HepG2 (cell line): ENCODE data around the gene HMCN1. TPM values are rescaled to one million over a fixed set of nuclear protein-coding genes. Genes with fewer than 3 reads are reported as not detected.

Experiments used
- ATAC-seq: fragments of 200-7000 bp; cut with Tn5 transposase; 3 replicates; pipeline ENCODE4 v1.9.1; 2020; ENCODE audit warnings: mild to moderate bottlenecking, moderate library complexity
- BruUV-seq: library from RNA; stranded (reverse); fragments of 400-500 nt; replicated peaks from 2 replicates; lab custom pipeline; 2021; lab: Mats Ljungman, UMichigan
- CTCF ChIA-PET: fragments of 300-600 bp; formaldehyde crosslinking; extraction: SDS; loops from one replicate; lab custom pipeline; 2021; ENCODE audit warnings: low total read pairs, inconsistent platforms, low intra/inter-chr PET ratio; lab: Yijun Ruan, JAX
- POLR2A ChIA-PET: fragments of 350-600 bp; sonication (Branson Sonifier 250); formaldehyde crosslinking; loops from one replicate; lab custom pipeline; 2020; ENCODE audit warnings: antibody characterized with exemption, inconsistent platforms; lab: Yijun Ruan, JAX
- DNase-seq: peaks from one replicate; pipeline ENCODE4 v3.0.0-alpha.2; 2015; ENCODE audit warnings: low spot score
- FAIRE-seq: peaks from 3 replicates; lab custom pipeline; 2011; peaks lifted over from hg19 to GRCh38; lab: Jason Lieb, UNC
- H2AFZ ChIP-seq: one replicate; pipeline ENCODE4 v1.6.1; 2011; ENCODE audit warnings: low read length, inconsistent platforms
- H3K27ac ChIP-seq: fragments of 300-600 bp; 3 replicates; pipeline ENCODE4 v1.8.0; 2011; ENCODE audit warnings: mixed run types, mild to moderate bottlenecking, mixed read lengths, low read length, inconsistent platforms; ENCODE audit not compliant: insufficient read depth; ENCODE audit errors: extremely low read length
- H3K27me3 ChIP-seq, 2 experiments: fragments of 200-600 bp in 1 of 2; 2 replicates in 1 of 2; 3 replicates in 1 of 2; pipeline versions ENCODE4 v1.6.0 to v1.8.0; 2011; ENCODE audit warnings: low read length in 2 of 2, mild to moderate bottlenecking in 2 of 2, moderate library complexity in 2 of 2, inconsistent platforms in 1 of 2; ENCODE audit not compliant: insufficient read depth in 2 of 2, control insufficient read depth in 1 of 2
- H3K36me3 ChIP-seq, 2 experiments: fragments of 200-600 bp in 1 of 2; replicated peaks in 1 of 2; 2 replicates in 1 of 2; 3 replicates in 1 of 2; pipeline versions ENCODE4 v1.5.1 to v1.8.0; 2011; ENCODE audit warnings: low read length in 2 of 2, inconsistent platforms in 1 of 2; ENCODE audit not compliant: insufficient read depth in 2 of 2, control insufficient read depth in 1 of 2
- H3K4me1 ChIP-seq: 2 replicates; pipeline ENCODE4 v1.5.1; 2012; ENCODE audit warnings: low read length, inconsistent platforms; ENCODE audit not compliant: insufficient read depth
- H3K4me2 ChIP-seq: 2 replicates; pipeline ENCODE4 v1.6.0; 2011; ENCODE audit warnings: low read depth, low read length, inconsistent platforms
- H3K4me3 ChIP-seq, 3 experiments: fragments of 200-600 bp in 1 of 3; sonication (generic), shearing (Covaris generic) in 1 of 3; replicated peaks in 1 of 3; 2 replicates each; pipeline ENCODE4 v1.5.1; 2011 to 2016; ENCODE audit warnings: low read length in 3 of 3, inconsistent platforms in 2 of 3, low read depth in 2 of 3, mild to moderate bottlenecking in 2 of 3, control low read depth in 1 of 3, mixed read lengths in 1 of 3; ENCODE audit not compliant: insufficient read depth in 1 of 3
- H3K79me2 ChIP-seq: one replicate; pipeline ENCODE4 v1.6.1; 2011; ENCODE audit warnings: low read length, inconsistent platforms; ENCODE audit not compliant: insufficient read depth
- H3K9ac ChIP-seq: 2 replicates; pipeline ENCODE4 v1.6.0; 2011; ENCODE audit warnings: mild to moderate bottlenecking, low read depth, low read length, inconsistent platforms; ENCODE audit not compliant: insufficient read depth
- H3K9me3 ChIP-seq: 2 replicates; pipeline ENCODE4 v1.5.1; 2012; ENCODE audit warnings: mild to moderate bottlenecking, low read length
- H4K20me1 ChIP-seq: 2 replicates; pipeline ENCODE4 v1.6.0; 2011; ENCODE audit warnings: inconsistent platforms, mild to moderate bottlenecking, low read length, moderate library complexity; ENCODE audit not compliant: insufficient read depth
- ARNT ChIP-seq: fragments of 450-650 bp; IDR thresholded peaks from 2 replicates; pipeline ENCODE4 v1.6.1; 2017
- FOSL2 ChIP-seq: sonication (generic); formaldehyde crosslinking; IDR thresholded peaks from 2 replicates; pipeline ENCODE4 v1.4.0; 2020; ENCODE audit warnings: missing genetic modification reagents
- JUND ChIP-seq: sonication (generic); formaldehyde crosslinking; IDR thresholded peaks from 2 replicates; pipeline ENCODE4 v1.8.0; 2022; ENCODE audit warnings: mild to moderate bottlenecking, missing genetic modification reagents
- MLLT10 ChIP-seq: sonication (generic); formaldehyde crosslinking; IDR thresholded peaks from 2 replicates; pipeline ENCODE4 v1.4.0; 2020; ENCODE audit warnings: missing genetic modification reagents
- RERE ChIP-seq: IDR thresholded peaks from 2 replicates; pipeline ENCODE4 v1.6.1; 2016; ENCODE audit warnings: low read depth, missing genetic modification reagents, missing compliant biosample characterization
- SMAD1 ChIP-seq: sonication (generic); formaldehyde crosslinking; IDR thresholded peaks from 2 replicates; pipeline ENCODE4 v1.4.0; 2020; ENCODE audit warnings: missing genetic modification reagents, low read depth, mild to moderate bottlenecking, borderline replicate concordance
- ZBTB26 ChIP-seq: IDR thresholded peaks from 2 replicates; pipeline ENCODE4 v1.6.1; 2016; ENCODE audit warnings: missing compliant biosample characterization, missing genetic modification reagents, borderline replicate concordance
- ZFP90 ChIP-seq: sonication (generic); formaldehyde crosslinking; IDR thresholded peaks from 2 replicates; pipeline ENCODE4 v1.8.0; 2022; ENCODE audit warnings: missing genetic modification reagents, mild to moderate bottlenecking, inconsistent platforms, borderline replicate concordance
- ZNF496 ChIP-seq: sonication (generic); formaldehyde crosslinking; IDR thresholded peaks from 2 replicates; pipeline ENCODE4 v1.8.1; 2023; ENCODE audit warnings: mild to moderate bottlenecking, moderate library complexity, missing genetic modification reagents; ENCODE audit not compliant: insufficient replicate concordance
- WGBS: methylation state at CpG from one replicate; pipeline ENCODE4 v1.1.6; 2017; ENCODE audit warnings: low lambda C conversion rate; 5-methylcytosine and 5-hydroxymethylcytosine counted together
- in situ Hi-C: cut with HindIII; loops from 2 replicates; pipeline ENCODE4 v1.10.0; 2017; ENCODE audit warnings: low pct_unique_long_range_greater_than_20kb; ENCODE audit not compliant: extremely low pct_ligation_motif_present
- intact Hi-C: fragments of 100-400 bp; cut with micrococcal nuclease; formaldehyde crosslinking; loops from one replicate; pipeline ENCODE4 v1.10.0; 2022; ENCODE audit not compliant: unreplicated experiment
- polyA plus RNA-seq, 8 experiments: library from polyadenylated mRNA; depleted of rRNA in 3 of 8; stranded (reverse) in 7 of 8; unstranded in 1 of 8; fragments of >200 nt; fragmentation: Illumina TruSeq in 4 of 8; extraction: Trizol in 4 of 8; gene quantifications; 2 replicates each; pipeline versions ENCODE4 v1.2.1 to v1.2.3, GENCODE V29; 2011 to 2016; ENCODE audit warnings: low read depth in 4 of 8, missing spikeins in 1 of 8, mixed read lengths in 1 of 8; ENCODE audit not compliant: insufficient read depth in 1 of 8
- total RNA-seq, 5 experiments: library from RNA; depleted of rRNA; stranded (reverse); fragments of >200 nt; fragmentation: Illumina TruSeq; extraction: Trizol; gene quantifications; 2 replicates each; pipeline ENCODE4 v1.2.3, GENCODE V29; 2016; ENCODE audit warnings: low read depth in 1 of 5

Gene HMCN1
- total and polyA plus RNA-seq, 2 of the 13 experiments (the other 11 are each of a cell fraction or from before 2014, with no cell fraction given): 0.03 TPM; not detected in 1

- BruUV-seq: no TSS peak
- Histone ChIP-seq H3K9me3 (no peaks in the 10 kb centered on the region), H3K9ac (no peak overlapping the region), H3K4me2 (no peak overlapping the region), H3K27me3 (no peaks in the 10 kb centered on the region), H3K27ac (no peak overlapping the region), H4K20me1 (no peaks in the 10 kb centered on the region), H3K4me3 (no peak overlapping the region), H3K79me2 (no peaks in the 10 kb centered on the region), H2AFZ (no peak overlapping the region), H3K36me3 (no peaks in the 10 kb centered on the region), H3K4me1 (no peaks in the 10 kb centered on the region)
- intact Hi-C loops: no loop called here
- POLR2A ChIA-PET: no interaction called here
- TF ChIP-seq ARNT (no peak), MLLT10 (no peak), FOSL2 (CRISPR knock-in tag) (no peak), JUND (no peak), RERE (no peak), ZNF496 (no peak), ZBTB26 (CRISPR knock-in tag) (no peak), SMAD1 (CRISPR knock-in tag) (no peak), ZFP90 (no peak)
- CTCF ChIA-PET: no interaction called here
- ATAC-seq (no peak), FAIRE-seq (no peak), DNase-seq (no peak)
- WGBS: 14% methylated on average over 4 of the region's 4 CpGs
- in situ Hi-C loops: no loop called here
Measured at GRCh38 chr1:185846672-185847444, 112.7 kb downstream of the HMCN1 start.
